Measurements from ENCODE around the gene TMEM108.

DNA sequence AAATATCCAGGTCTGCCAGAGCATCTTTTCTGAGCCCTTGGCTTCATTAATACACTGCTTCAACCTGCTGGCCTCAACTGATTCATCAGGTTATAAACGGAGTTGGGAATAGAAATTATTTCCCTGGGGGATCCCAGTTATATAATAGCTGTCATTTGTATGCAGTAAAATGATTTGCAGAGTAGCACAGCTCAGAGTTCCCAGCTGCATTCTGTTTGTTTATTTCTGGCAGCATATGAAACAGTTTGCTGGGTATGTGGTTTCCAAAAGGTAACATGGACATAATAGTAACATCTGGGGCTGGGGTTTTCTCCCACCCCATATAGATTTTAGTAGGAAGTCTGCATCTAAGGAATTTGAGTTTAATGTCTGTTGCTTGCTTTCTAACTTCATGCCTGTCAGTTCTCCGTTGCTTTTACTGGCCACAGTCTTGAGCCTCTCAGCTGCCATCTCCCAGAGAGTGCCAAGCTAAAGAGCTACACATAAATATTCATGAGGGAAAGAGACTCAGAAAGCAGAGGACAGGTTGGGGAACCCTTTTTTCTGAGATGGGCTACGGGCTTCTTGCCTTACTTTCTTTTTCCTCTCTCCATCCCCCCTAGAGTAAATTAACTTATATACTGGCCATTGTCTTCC is 124.6 kb downstream of the TMEM108 start:
- TF ChIP-seq, protein P1, sequence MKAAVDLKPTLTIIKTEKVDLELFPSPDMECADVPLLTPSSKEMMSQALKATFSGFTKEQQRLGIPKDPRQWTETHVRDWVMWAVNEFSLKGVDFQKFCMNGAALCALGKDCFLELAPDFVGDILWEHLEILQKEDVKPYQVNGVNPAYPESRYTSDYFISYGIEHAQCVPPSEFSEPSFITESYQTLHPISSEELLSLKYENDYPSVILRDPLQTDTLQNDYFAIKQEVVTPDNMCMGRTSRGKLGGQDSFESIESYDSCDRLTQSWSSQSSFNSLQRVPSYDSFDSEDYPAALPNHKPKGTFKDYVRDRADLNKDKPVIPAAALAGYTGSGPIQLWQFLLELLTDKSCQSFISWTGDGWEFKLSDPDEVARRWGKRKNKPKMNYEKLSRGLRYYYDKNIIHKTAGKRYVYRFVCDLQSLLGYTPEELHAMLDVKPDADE (IDR thresholded peaks at IDR 0.05): no peak
- TF ChIP-seq, protein P2, sequence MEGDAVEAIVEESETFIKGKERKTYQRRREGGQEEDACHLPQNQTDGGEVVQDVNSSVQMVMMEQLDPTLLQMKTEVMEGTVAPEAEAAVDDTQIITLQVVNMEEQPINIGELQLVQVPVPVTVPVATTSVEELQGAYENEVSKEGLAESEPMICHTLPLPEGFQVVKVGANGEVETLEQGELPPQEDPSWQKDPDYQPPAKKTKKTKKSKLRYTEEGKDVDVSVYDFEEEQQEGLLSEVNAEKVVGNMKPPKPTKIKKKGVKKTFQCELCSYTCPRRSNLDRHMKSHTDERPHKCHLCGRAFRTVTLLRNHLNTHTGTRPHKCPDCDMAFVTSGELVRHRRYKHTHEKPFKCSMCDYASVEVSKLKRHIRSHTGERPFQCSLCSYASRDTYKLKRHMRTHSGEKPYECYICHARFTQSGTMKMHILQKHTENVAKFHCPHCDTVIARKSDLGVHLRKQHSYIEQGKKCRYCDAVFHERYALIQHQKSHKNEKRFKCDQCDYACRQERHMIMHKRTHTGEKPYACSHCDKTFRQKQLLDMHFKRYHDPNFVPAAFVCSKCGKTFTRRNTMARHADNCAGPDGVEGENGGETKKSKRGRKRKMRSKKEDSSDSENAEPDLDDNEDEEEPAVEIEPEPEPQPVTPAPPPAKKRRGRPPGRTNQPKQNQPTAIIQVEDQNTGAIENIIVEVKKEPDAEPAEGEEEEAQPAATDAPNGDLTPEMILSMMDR (conservative IDR thresholded peaks at IDR 0.05; ENCODE audit: low read depth in 2 of 2): no peak
- TF ChIP-seq POLR2AphosphoS5 (IDR thresholded peaks at IDR 0.05; ENCODE audit: low read depth) (no peak), EZH2 (IDR thresholded peaks at IDR 0.05; ENCODE audit: low read depth, unreplicated experiment) (no peak), JUNB (IDR thresholded peaks at IDR 0.05; ENCODE audit: unreplicated experiment) (no peak), EZH2phosphoT487 (IDR thresholded peaks at IDR 0.05; ENCODE audit: unreplicated experiment) (no peak), CREB1 (CRISPR knock-in tag; IDR thresholded peaks at IDR 0.05; ENCODE audit: low read depth) (no peak), STAT1 (IDR thresholded peaks at IDR 0.05; ENCODE audit: unreplicated experiment) (no peak)
